ENCODE results near the gene CDH13.

Gene CDH13

GRCh38 chr16:83602761-83603722 is 976.3 kb downstream of the CDH13 start:
- no peak for DNase-seq

GRCh38 chr16:83603723-83604570 is 977.2 kb downstream of the CDH13 start:
- no peak for DNase-seq

- no peak for DNase-seq
Observed at GRCh38 chr16:83606486-83607030, 979.8 kb downstream of the CDH13 start.

GRCh38 chr16:83609178-83609577 is 982.4 kb downstream of the CDH13 start:
- DNase-seq: no peak

GRCh38 chr16:83615141-83615952 is 988.6 kb downstream of the CDH13 start:
- DNase-seq: no peak

- DNase-seq: no peak
Observed at GRCh38 chr16:83615953-83616350, 989.2 kb downstream of the CDH13 start.

GRCh38 chr16:83619381-83620150 is 992.8 kb downstream of the CDH13 start:
- no peak for DNase-seq

GRCh38 chr16:83622010-83622409 is 995.2 kb downstream of the CDH13 start:
- DNase-seq: no peak

- DNase-seq: no peak
Observed at GRCh38 chr16:83623091-83623730, 996.4 kb downstream of the CDH13 start.

GRCh38 chr16:83623892-83624291 is 997.1 kb downstream of the CDH13 start:
- no peak for DNase-seq

GRCh38 chr16:83624429-83625120 is 997.8 kb downstream of the CDH13 start:
- DNase-seq: no peak

GRCh38 chr16:83626204-83626603 is 999.4 kb downstream of the CDH13 start:
- no peak for DNase-seq

- no peak for DNase-seq
Observed at GRCh38 chr16:83626676-83627075, 999.9 kb downstream of the CDH13 start.

- no peak for DNase-seq
Observed at GRCh38 chr16:83627996-83628395, 1001.2 kb downstream of the CDH13 start.

- DNase-seq: no peak
Observed at GRCh38 chr16:83629426-83629825, 1002.7 kb downstream of the CDH13 start.

GRCh38 chr16:83629836-83630235 is 1003.1 kb downstream of the CDH13 start:
- DNase-seq: no peak

- DNase-seq: no peak
Observed at GRCh38 chr16:83630979-83631378, 1004.2 kb downstream of the CDH13 start.

GRCh38 chr16:83633286-83633685 is 1006.5 kb downstream of the CDH13 start:
- DNase-seq: no peak

GRCh38 chr16:83648347-83648746 is 1021.6 kb downstream of the CDH13 start:
- no peak for DNase-seq

- no peak for DNase-seq
Observed at GRCh38 chr16:83651871-83652270, 1025.1 kb downstream of the CDH13 start.

GRCh38 chr16:83652943-83653342 is 1026.2 kb downstream of the CDH13 start:
- no peak for DNase-seq

All from CD4-positive, alpha-beta T cell treated with Interferon alpha-2 for 1 hour (primary cell).